ENCODE measurements around the gene C3orf38.

Gene C3orf38

DNA sequence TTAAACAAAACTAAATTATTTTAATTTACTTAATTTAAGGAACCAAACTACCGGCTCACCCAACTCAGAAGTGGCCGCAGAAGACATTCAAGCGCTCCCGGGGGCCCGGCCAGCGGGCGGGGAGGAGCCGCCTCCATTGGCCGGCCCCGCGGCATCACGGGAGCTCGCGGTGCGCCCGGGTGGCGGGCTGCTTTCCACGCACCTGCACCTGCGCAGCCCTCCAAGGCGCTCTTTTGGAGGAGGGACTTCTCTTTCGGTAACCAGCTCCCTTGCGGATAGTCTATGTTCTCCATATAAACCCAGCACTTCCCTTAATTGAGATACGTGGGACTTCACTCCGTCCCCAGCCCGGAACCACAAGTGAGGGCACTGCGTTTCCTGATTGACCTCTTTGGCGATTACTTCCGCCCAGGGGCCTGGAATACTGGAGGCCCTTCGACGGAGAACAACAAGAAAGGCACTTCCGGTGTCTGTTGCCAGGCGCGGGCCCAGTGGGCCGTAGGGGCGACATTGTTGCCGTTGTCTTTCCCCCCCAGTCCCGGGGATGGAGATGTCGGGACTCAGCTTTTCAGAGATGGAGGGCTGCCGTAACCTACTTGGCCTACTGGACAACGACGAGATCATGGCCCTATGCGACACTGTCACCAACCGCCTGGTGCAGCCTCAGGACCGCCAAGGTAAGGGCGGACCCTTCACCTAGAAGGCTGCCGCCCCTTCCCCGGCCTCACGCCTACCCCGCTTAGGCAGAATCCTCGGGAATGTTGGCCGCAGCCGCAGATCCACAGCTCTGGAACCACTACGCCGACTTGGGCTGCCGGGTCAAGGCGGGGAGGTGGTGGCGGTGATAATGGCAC lies at the start of gene C3orf38:
TSS of gene C3orf38 (plus strand) at position 451 of the 854 bp plus-strand sequence. CDS start at position 545, 94 bp downstream.
- CTCF ChIA-PET = no interaction called here
- TF ChIP-seq SP3 (tag by site-specific recombination; IDR thresholded peaks at IDR 0.05) = peak; percentile 50
- TF ChIP-seq, protein P1, sequence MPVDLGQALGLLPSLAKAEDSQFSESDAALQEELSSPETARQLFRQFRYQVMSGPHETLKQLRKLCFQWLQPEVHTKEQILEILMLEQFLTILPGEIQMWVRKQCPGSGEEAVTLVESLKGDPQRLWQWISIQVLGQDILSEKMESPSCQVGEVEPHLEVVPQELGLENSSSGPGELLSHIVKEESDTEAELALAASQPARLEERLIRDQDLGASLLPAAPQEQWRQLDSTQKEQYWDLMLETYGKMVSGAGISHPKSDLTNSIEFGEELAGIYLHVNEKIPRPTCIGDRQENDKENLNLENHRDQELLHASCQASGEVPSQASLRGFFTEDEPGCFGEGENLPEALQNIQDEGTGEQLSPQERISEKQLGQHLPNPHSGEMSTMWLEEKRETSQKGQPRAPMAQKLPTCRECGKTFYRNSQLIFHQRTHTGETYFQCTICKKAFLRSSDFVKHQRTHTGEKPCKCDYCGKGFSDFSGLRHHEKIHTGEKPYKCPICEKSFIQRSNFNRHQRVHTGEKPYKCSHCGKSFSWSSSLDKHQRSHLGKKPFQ (tag by site-specific recombination; IDR thresholded peaks at IDR 0.05) = peak; percentile 28; the same call in 1 of the 2 replicates
- TF ChIP-seq, protein P2, sequence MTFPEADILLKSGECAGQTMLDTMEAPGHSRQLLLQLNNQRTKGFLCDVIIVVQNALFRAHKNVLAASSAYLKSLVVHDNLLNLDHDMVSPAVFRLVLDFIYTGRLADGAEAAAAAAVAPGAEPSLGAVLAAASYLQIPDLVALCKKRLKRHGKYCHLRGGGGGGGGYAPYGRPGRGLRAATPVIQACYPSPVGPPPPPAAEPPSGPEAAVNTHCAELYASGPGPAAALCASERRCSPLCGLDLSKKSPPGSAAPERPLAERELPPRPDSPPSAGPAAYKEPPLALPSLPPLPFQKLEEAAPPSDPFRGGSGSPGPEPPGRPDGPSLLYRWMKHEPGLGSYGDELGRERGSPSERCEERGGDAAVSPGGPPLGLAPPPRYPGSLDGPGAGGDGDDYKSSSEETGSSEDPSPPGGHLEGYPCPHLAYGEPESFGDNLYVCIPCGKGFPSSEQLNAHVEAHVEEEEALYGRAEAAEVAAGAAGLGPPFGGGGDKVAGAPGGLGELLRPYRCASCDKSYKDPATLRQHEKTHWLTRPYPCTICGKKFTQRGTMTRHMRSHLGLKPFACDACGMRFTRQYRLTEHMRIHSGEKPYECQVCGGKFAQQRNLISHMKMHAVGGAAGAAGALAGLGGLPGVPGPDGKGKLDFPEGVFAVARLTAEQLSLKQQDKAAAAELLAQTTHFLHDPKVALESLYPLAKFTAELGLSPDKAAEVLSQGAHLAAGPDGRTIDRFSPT (tag by site-specific recombination; IDR thresholded peaks at IDR 0.05) = 0 out of 2 replicates have a peak, but pooled peaks have one; percentile 15
- TF ChIP-seq ZNF677 (tag by site-specific recombination; IDR thresholded peaks at IDR 0.05) = peak; percentile 60; the same call in 1 of the 2 replicates
- TF ChIP-seq, protein P3, sequence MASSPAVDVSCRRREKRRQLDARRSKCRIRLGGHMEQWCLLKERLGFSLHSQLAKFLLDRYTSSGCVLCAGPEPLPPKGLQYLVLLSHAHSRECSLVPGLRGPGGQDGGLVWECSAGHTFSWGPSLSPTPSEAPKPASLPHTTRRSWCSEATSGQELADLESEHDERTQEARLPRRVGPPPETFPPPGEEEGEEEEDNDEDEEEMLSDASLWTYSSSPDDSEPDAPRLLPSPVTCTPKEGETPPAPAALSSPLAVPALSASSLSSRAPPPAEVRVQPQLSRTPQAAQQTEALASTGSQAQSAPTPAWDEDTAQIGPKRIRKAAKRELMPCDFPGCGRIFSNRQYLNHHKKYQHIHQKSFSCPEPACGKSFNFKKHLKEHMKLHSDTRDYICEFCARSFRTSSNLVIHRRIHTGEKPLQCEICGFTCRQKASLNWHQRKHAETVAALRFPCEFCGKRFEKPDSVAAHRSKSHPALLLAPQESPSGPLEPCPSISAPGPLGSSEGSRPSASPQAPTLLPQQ (tag by site-specific recombination; IDR thresholded peaks at IDR 0.05) = peak; percentile 75; the same call in 1 of the 2 replicates
- no peak for TF ChIP-seq ZNF621 (tag by site-specific recombination; IDR thresholded peaks at IDR 0.05)
- no peak for TF ChIP-seq ZNF658 (tag by site-specific recombination; IDR thresholded peaks at IDR 0.05)
- peak; percentile 79 for TF ChIP-seq ZBTB8A (tag by site-specific recombination; IDR thresholded peaks at IDR 0.05)
- no peak for TF ChIP-seq ZNF133 (tag by site-specific recombination; IDR thresholded peaks at IDR 0.05)
- TF ChIP-seq GLIS1 (tag by site-specific recombination; IDR thresholded peaks at IDR 0.05) = peak; percentile 12; the same call in 1 of the 2 replicates
- no peak for TF ChIP-seq ZNF175 (tag by site-specific recombination; IDR thresholded peaks at IDR 0.05)
- TF ChIP-seq ZNF501 (tag by site-specific recombination; IDR thresholded peaks at IDR 0.05) = peak; percentile 80
- TF ChIP-seq ZNF558 (tag by site-specific recombination; IDR thresholded peaks at IDR 0.05) = 0 out of 2 replicates have a peak, but pooled peaks have one; percentile 12
- TF ChIP-seq, protein P4, sequence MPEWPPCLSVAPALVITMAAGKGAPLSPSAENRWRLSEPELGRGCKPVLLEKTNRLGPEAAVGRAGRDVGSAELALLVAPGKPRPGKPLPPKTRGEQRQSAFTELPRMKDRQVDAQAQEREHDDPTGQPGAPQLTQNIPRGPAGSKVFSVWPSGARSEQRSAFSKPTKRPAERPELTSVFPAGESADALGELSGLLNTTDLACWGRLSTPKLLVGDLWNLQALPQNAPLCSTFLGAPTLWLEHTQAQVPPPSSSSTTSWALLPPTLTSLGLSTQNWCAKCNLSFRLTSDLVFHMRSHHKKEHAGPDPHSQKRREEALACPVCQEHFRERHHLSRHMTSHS (tag by site-specific recombination; IDR thresholded peaks at IDR 0.05) = no peak
- no peak for TF ChIP-seq GLI2 (tag by site-specific recombination; IDR thresholded peaks at IDR 0.05; ENCODE audit: borderline replicate concordance, low read depth)
- peak; percentile 71 for TF ChIP-seq ZNF629 (tag by site-specific recombination; IDR thresholded peaks at IDR 0.05)
- TF ChIP-seq ZFHX2 (tag by site-specific recombination; conservative IDR thresholded peaks at IDR 0.05) = no peak; the same call in 1 of the 2 replicates
- TF ChIP-seq EGR2 (tag by site-specific recombination; IDR thresholded peaks at IDR 0.05; ENCODE audit: low read depth) = no peak
- TF ChIP-seq ZBTB20 (tag by site-specific recombination; IDR thresholded peaks at IDR 0.05) = peak; percentile 97
- TF ChIP-seq ZFP69B (tag by site-specific recombination; IDR thresholded peaks at IDR 0.05) = peak; percentile 61; the same call in 1 of the 2 replicates
- 0 out of 2 replicates have a peak, but pooled peaks have one; percentile 46 for TF ChIP-seq ZBTB21 (tag by site-specific recombination; IDR thresholded peaks at IDR 0.05)
- TF ChIP-seq ZNF394 (tag by site-specific recombination; IDR thresholded peaks at IDR 0.05; ENCODE audit: borderline replicate concordance) = no peak
- TF ChIP-seq, protein P5, sequence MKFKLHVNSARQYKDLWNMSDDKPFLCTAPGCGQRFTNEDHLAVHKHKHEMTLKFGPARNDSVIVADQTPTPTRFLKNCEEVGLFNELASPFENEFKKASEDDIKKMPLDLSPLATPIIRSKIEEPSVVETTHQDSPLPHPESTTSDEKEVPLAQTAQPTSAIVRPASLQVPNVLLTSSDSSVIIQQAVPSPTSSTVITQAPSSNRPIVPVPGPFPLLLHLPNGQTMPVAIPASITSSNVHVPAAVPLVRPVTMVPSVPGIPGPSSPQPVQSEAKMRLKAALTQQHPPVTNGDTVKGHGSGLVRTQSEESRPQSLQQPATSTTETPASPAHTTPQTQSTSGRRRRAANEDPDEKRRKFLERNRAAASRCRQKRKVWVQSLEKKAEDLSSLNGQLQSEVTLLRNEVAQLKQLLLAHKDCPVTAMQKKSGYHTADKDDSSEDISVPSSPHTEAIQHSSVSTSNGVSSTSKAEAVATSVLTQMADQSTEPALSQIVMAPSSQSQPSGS (tag by site-specific recombination; IDR thresholded peaks at IDR 0.05; ENCODE audit: low read depth) = no peak
- peak; percentile 98 for TF ChIP-seq ZNF664 (tag by site-specific recombination; IDR thresholded peaks at IDR 0.05)
- no peak for TF ChIP-seq ZNF596 (tag by site-specific recombination; IDR thresholded peaks at IDR 0.05)
- TF ChIP-seq GLI4 (tag by site-specific recombination; IDR thresholded peaks at IDR 0.05) = peak; percentile 54; the same call in 1 of the 2 replicates
- TF ChIP-seq ZBTB48 (tag by site-specific recombination; IDR thresholded peaks at IDR 0.05) = peak; percentile 47; the same call in 1 of the 2 replicates

More for the DNA sequence above, at the start of gene C3orf38:
- Histone ChIP-seq H3K27ac (ENCODE audit: extremely low read depth, low read depth, low read length) (peak within 1 kb of the TSS; percentile 79), H3K4me1 (ENCODE audit: control insufficient read depth, insufficient read depth, low read length) (no peaks in the 10 kb centered on the region), H3K9me3 (ENCODE audit: control insufficient read depth, insufficient read depth, low read depth, low read length) (no peaks in the 10 kb centered on the region), H3K4me3 (ENCODE audit: low read depth, low read length) (peak within 1 kb of the TSS; percentile 90), H3K36me3 (ENCODE audit: control insufficient read depth in 2 of 2, insufficient read depth in 1 of 2, low read length in 2 of 2) (peaks cover 12 to 18% of the 10 kb centered on the region in 2 experiments)
- POLR2A ChIA-PET = interaction anchor here (0.8 to 2.6 kb wide), 5 partner anchors 8 to 923 kb away, joined by 3 to 16 read pairs (median 3); partner anchors contain the start of genes CGGBP1, CHMP2B and ZNF654

Measured in HEK293 (cell line).